Measurements from ENCODE around the gene PFKL. TPM values are rescaled to one million over a fixed set of nuclear protein-coding genes. Genes with fewer than 3 reads are reported as not detected.

PFKL gene
- total and polyA plus RNA-seq, 2 donors: 49.6 to 82.7 TPM

GRCh38 chr21:44320847-44321246 is 21.0 kb downstream of the PFKL start:
- no peaks in the 10 kb centered on the region for H3K27me3 ChIP-seq (ENCODE audit: control insufficient read depth in 2 of 2, insufficient read depth in 1 of 2, low read length in 1 of 2)
- H3K4me3 ChIP-seq (ENCODE audit: low read length in 2 of 2): no peak overlapping the region
- H3K9me3 ChIP-seq (ENCODE audit: control insufficient read depth in 2 of 2, insufficient read depth in 1 of 2, low read length in 1 of 2): no peaks in the 10 kb centered on the region
- no peak overlapping the region for H3K27ac ChIP-seq (ENCODE audit: low read depth in 1 of 2, low read length in 1 of 2)
- peaks cover 21 to 90% of the 10 kb centered on the region in 2 donors for H3K36me3 ChIP-seq (ENCODE audit: control insufficient read depth in 2 of 2, insufficient read depth in 2 of 2, low read length in 1 of 2)
- no peaks in the 10 kb centered on the region for H3K4me1 ChIP-seq (ENCODE audit: control insufficient read depth in 2 of 2, insufficient read depth in 2 of 2, low read length in 2 of 2)
- WGBS: 97% methylated on average over 13 of the region's 13 CpGs
- DNase-seq (ENCODE audit: low read depth in 6 of 9, low spot score in 9 of 9): no peak

- WGBS: 98% methylated on average over 23 of the region's 23 CpGs
- no peaks in the 10 kb centered on the region for H3K9me3 ChIP-seq (ENCODE audit: control insufficient read depth in 2 of 2, insufficient read depth in 1 of 2, low read length in 1 of 2)
- H3K4me3 ChIP-seq (ENCODE audit: low read length in 2 of 2): no peak overlapping the region
- no peaks in the 10 kb centered on the region for H3K4me1 ChIP-seq (ENCODE audit: control insufficient read depth in 2 of 2, insufficient read depth in 2 of 2, low read length in 2 of 2)
- DNase-seq (ENCODE audit: low read depth in 6 of 9, low spot score in 9 of 9): no peak
- no peak overlapping the region for H3K27ac ChIP-seq (ENCODE audit: low read depth in 1 of 2, low read length in 1 of 2)
- peaks cover 25 to 92% of the 10 kb centered on the region in 2 donors for H3K36me3 ChIP-seq (ENCODE audit: control insufficient read depth in 2 of 2, insufficient read depth in 2 of 2, low read length in 1 of 2)
- H3K27me3 ChIP-seq (ENCODE audit: control insufficient read depth in 2 of 2, insufficient read depth in 1 of 2, low read length in 1 of 2): no peaks in the 10 kb centered on the region
Measured at GRCh38 chr21:44321846-44322450, 22.1 kb downstream of the PFKL start.

DNA sequence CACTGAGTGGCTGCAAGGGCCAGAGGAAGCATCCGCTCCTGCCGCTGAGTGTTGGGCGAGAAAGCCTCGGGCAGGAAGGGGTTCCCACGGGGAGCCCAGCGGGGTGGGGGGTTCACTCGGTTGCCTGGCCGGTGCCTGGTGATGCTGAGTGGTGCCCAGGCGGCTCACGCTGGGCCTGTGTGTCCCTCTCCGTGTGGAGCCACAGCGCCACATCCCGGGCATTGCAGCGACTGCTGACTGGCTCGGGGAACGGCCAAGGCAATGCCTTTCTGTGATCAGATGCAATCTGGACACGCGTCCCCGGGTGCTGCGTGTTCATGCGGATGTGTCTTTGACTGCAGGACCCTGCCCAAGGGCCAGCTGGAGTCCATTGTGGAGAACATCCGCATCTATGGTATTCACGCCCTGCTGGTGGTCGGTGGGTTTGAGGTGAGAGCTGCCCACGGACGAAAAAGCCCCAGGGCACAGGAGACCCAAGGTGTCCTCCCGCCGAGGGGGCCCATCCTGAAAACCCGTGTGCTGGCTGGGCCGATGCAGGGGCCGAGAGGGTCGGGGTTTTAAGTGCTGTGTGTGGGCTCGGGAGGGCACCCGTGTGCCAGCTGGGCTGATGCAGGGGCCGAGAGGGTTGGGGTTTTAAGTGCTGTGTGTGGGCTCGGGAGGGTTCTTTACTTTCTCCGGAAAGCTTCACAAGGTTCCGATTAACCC is 22.9 kb downstream of the PFKL start:
- Histone ChIP-seq H3K4me3 (ENCODE audit: low read length in 2 of 2) (no peak overlapping the region), H3K36me3 (ENCODE audit: control insufficient read depth in 2 of 2, insufficient read depth in 2 of 2, low read length in 1 of 2) (peaks cover 33 to 88% of the 10 kb centered on the region in 2 donors), H3K27ac (ENCODE audit: low read depth in 1 of 2, low read length in 1 of 2) (no peak overlapping the region), H3K4me1 (ENCODE audit: control insufficient read depth in 2 of 2, insufficient read depth in 2 of 2, low read length in 2 of 2) (no peaks in the 10 kb centered on the region), H3K9me3 (ENCODE audit: control insufficient read depth in 2 of 2, insufficient read depth in 1 of 2, low read length in 1 of 2) (no peaks in the 10 kb centered on the region), H3K27me3 (ENCODE audit: control insufficient read depth in 2 of 2, insufficient read depth in 1 of 2, low read length in 1 of 2) (no peaks in the 10 kb centered on the region)
- DNase-seq (ENCODE audit: low read depth in 6 of 9, low spot score in 9 of 9): no peak
- WGBS: 97% methylated on average over 38 of the region's 38 CpGs

GRCh38 chr21:44323591-44323990 is 23.7 kb downstream of the PFKL start:
- WGBS: 92% methylated on average over 20 of the region's 20 CpGs
- H3K36me3 ChIP-seq (ENCODE audit: control insufficient read depth in 2 of 2, insufficient read depth in 2 of 2, low read length in 1 of 2): peaks cover 34 to 82% of the 10 kb centered on the region in 2 donors

GRCh38 chr21:44324106-44324853 is 24.4 kb downstream of the PFKL start:
- no peaks in the 10 kb centered on the region for H3K27me3 ChIP-seq (ENCODE audit: control insufficient read depth in 2 of 2, insufficient read depth in 1 of 2, low read length in 1 of 2)
- H3K9me3 ChIP-seq (ENCODE audit: control insufficient read depth in 2 of 2, insufficient read depth in 1 of 2, low read length in 1 of 2): no peaks in the 10 kb centered on the region
- no peak overlapping the region for H3K4me3 ChIP-seq (ENCODE audit: low read length in 2 of 2)
- no peaks in the 10 kb centered on the region for H3K4me1 ChIP-seq (ENCODE audit: control insufficient read depth in 2 of 2, insufficient read depth in 2 of 2, low read length in 2 of 2)
- H3K27ac ChIP-seq (ENCODE audit: low read depth in 1 of 2, low read length in 1 of 2): no peak overlapping the region
- H3K36me3 ChIP-seq (ENCODE audit: control insufficient read depth in 2 of 2, insufficient read depth in 2 of 2, low read length in 1 of 2): peaks cover 34 to 75% of the 10 kb centered on the region in 2 donors
- no peak for DNase-seq (ENCODE audit: low read depth in 6 of 9, low spot score in 9 of 9)
- 97% methylated on average over 37 of the region's 37 CpGs for WGBS

More at GRCh38 chr21:44323591-44323990, 23.7 kb downstream of the PFKL start:
- no peak for DNase-seq (ENCODE audit: low read depth in 6 of 9, low spot score in 9 of 9)
- Histone ChIP-seq H3K27ac (ENCODE audit: low read depth in 1 of 2, low read length in 1 of 2) (no peak overlapping the region), H3K27me3 (ENCODE audit: control insufficient read depth in 2 of 2, insufficient read depth in 1 of 2, low read length in 1 of 2) (no peaks in the 10 kb centered on the region), H3K9me3 (ENCODE audit: control insufficient read depth in 2 of 2, insufficient read depth in 1 of 2, low read length in 1 of 2) (no peaks in the 10 kb centered on the region), H3K4me1 (ENCODE audit: control insufficient read depth in 2 of 2, insufficient read depth in 2 of 2, low read length in 2 of 2) (no peaks in the 10 kb centered on the region), H3K4me3 (ENCODE audit: low read length in 2 of 2) (no peak overlapping the region)

DNA sequence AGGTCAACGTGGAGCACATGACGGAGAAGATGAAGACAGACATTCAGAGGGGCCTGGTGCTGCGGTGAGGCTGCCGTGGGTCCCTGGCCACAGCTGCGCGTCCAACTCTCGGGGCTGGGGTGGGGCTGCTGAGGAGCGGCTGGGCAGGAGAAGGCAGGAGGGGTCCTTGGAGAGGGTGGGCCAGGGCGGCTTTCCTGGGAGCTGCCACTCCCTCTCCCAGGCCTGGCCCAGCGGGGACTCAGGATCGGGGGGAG is 24.9 kb downstream of the PFKL start:
- WGBS: 97% methylated on average over 11 of the region's 11 CpGs
- Histone ChIP-seq H3K27ac (ENCODE audit: low read depth in 1 of 2, low read length in 1 of 2) (no peak overlapping the region), H3K27me3 (ENCODE audit: control insufficient read depth in 2 of 2, insufficient read depth in 1 of 2, low read length in 1 of 2) (no peaks in the 10 kb centered on the region)

GRCh38 chr21:44325386-44326271 is 25.8 kb downstream of the PFKL start:
- no peak overlapping the region for H3K4me3 ChIP-seq (ENCODE audit: low read length in 2 of 2)
- no peaks in the 10 kb centered on the region for H3K9me3 ChIP-seq (ENCODE audit: control insufficient read depth in 2 of 2, insufficient read depth in 1 of 2, low read length in 1 of 2)
- 96% methylated on average over 44 of the region's 44 CpGs for WGBS
- H3K4me1 ChIP-seq (ENCODE audit: control insufficient read depth in 2 of 2, insufficient read depth in 2 of 2, low read length in 2 of 2): no peaks in the 10 kb centered on the region
- no peak for DNase-seq (ENCODE audit: low read depth in 6 of 9, low spot score in 9 of 9)
- H3K36me3 ChIP-seq (ENCODE audit: control insufficient read depth in 2 of 2, insufficient read depth in 2 of 2, low read length in 1 of 2): peaks cover 26 to 73% of the 10 kb centered on the region in 2 donors
- H3K27ac ChIP-seq (ENCODE audit: low read depth in 1 of 2, low read length in 1 of 2): no peak overlapping the region
- H3K27me3 ChIP-seq (ENCODE audit: control insufficient read depth in 2 of 2, insufficient read depth in 1 of 2, low read length in 1 of 2): no peaks in the 10 kb centered on the region

More for the DNA sequence above, 24.9 kb downstream of the PFKL start:
- DNase-seq (ENCODE audit: low read depth in 6 of 9, low spot score in 9 of 9): no peak
- Histone ChIP-seq H3K9me3 (ENCODE audit: control insufficient read depth in 2 of 2, insufficient read depth in 1 of 2, low read length in 1 of 2) (no peaks in the 10 kb centered on the region), H3K4me1 (ENCODE audit: control insufficient read depth in 2 of 2, insufficient read depth in 2 of 2, low read length in 2 of 2) (no peaks in the 10 kb centered on the region), H3K4me3 (ENCODE audit: low read length in 2 of 2) (no peak overlapping the region), H3K36me3 (ENCODE audit: control insufficient read depth in 2 of 2, insufficient read depth in 2 of 2, low read length in 1 of 2) (peaks cover 32 to 70% of the 10 kb centered on the region in 2 donors)

DNA sequence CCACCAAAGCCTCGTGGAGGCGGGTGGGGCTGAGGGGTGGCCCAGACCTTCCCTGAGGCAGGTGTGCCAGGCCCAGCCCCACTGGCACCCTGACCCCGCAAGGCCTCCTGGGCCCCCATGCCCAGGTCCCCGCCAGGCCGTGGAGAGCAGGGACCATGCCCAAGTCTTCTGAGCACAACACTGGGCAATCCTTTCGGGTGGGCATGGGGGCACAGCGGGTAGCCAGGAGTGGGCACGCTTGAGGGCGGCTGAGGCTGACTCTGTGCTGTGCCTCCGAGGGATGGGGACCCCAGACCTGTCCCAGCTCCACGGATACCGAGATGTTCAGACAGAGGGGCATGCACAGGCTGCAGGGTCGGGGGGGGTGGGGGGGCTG is 26.4 kb downstream of the PFKL start:
- WGBS: 97% methylated on average over 13 of the region's 13 CpGs
- H3K27ac ChIP-seq (ENCODE audit: low read depth in 1 of 2, low read length in 1 of 2): no peak overlapping the region
- H3K4me1 ChIP-seq (ENCODE audit: control insufficient read depth in 2 of 2, insufficient read depth in 2 of 2, low read length in 2 of 2): no peaks in the 10 kb centered on the region
- no peaks in the 10 kb centered on the region for H3K27me3 ChIP-seq (ENCODE audit: control insufficient read depth in 2 of 2, insufficient read depth in 1 of 2, low read length in 1 of 2)
- DNase-seq (ENCODE audit: low read depth in 6 of 9, low spot score in 9 of 9): no peak
- H3K9me3 ChIP-seq (ENCODE audit: control insufficient read depth in 2 of 2, insufficient read depth in 1 of 2, low read length in 1 of 2): no peaks in the 10 kb centered on the region
- H3K36me3 ChIP-seq (ENCODE audit: control insufficient read depth in 2 of 2, insufficient read depth in 2 of 2, low read length in 1 of 2): peaks cover 23 to 76% of the 10 kb centered on the region in 2 donors
- H3K4me3 ChIP-seq (ENCODE audit: low read length in 2 of 2): no peak overlapping the region
